HUDEP-2 (cell line): Measurements from ENCODE around the gene RNF112.

Experiments
- DNase-seq, 76 experiments: peaks; one replicate each; lab custom pipeline; 2025; ENCODE audit not compliant: unreplicated experiment in 76 of 76; lab: John Stamatoyannopoulos, UW

Gene RNF112

GRCh38 chr17:19387921-19388521 is 23.0 kb upstream of the RNF112 start:
- peak in 1 of 76 experiments; percentile 11 for DNase-seq

- peak in 65 of 76 experiments; percentile 4 to 69 (median 31) for DNase-seq
Observed at GRCh38 chr17:19388791-19389785, 21.9 kb upstream of the RNF112 start.

- DNase-seq, result no peak
Observed at GRCh38 chr17:19390951-19391350, 20.1 kb upstream of the RNF112 start.

GRCh38 chr17:19391432-19391831 is 19.6 kb upstream of the RNF112 start:
- DNase-seq, result no peak

- DNase-seq, result no peak
Observed at GRCh38 chr17:19392303-19392702, 18.7 kb upstream of the RNF112 start.

GRCh38 chr17:19397556-19398041 is 13.4 kb upstream of the RNF112 start:
- no peak for DNase-seq

GRCh38 chr17:19398301-19399181 is 12.5 kb upstream of the RNF112 start:
- DNase-seq, result no peak

- DNase-seq, result no peak
Observed at GRCh38 chr17:19399750-19400450, 11.1 kb upstream of the RNF112 start.

GRCh38 chr17:19401321-19402010 is 9.6 kb upstream of the RNF112 start:
- no peak for DNase-seq

- no peak for DNase-seq
Observed at GRCh38 chr17:19402171-19402570, 8.9 kb upstream of the RNF112 start.

GRCh38 chr17:19403021-19403420 is 8.0 kb upstream of the RNF112 start:
- DNase-seq, result no peak

GRCh38 chr17:19404264-19404663 is 6.8 kb upstream of the RNF112 start:
- DNase-seq, result no peak

- DNase-seq, result no peak
Observed at GRCh38 chr17:19405114-19405513, 5.9 kb upstream of the RNF112 start.

GRCh38 chr17:19407601-19408345 is 3.3 kb upstream of the RNF112 start:
- DNase-seq, result no peak

- no peak for DNase-seq
Observed at GRCh38 chr17:19408346-19408710, 2.7 kb upstream of the RNF112 start.

GRCh38 chr17:19409066-19409465 is 2.0 kb upstream of the RNF112 start:
- DNase-seq, result no peak

- DNase-seq, result no peak
Observed at GRCh38 chr17:19409509-19409908, 1.5 kb upstream of the RNF112 start.

GRCh38 chr17:19410091-19410490 is 941 bp upstream of the RNF112 start:
- DNase-seq, result no peak

- no peak for DNase-seq
Observed at GRCh38 chr17:19411631-19412030, 599 bp downstream of the RNF112 start.
